HUDEP-2 (cell line): ENCODE measurements around the gene RBM41.
"Not testable (repeated sequence)": the region's sequence is repeated elsewhere in the genome, so short reads cannot be mapped to it uniquely, and the experiment has no call there.

Source experiments
- DNase-seq, 76 experiments: peaks; one replicate each; lab custom pipeline; 2025; ENCODE audit not compliant: unreplicated experiment in 76 of 76; lab: John Stamatoyannopoulos, UW

RBM41 gene

GRCh38 chrX:107118322-107119147, at the start of gene RBM41:
Gene RBM41 (minus strand): TSS chrX:107118822. CDS start chrX:107118773, 49 bp downstream.
- DNase-seq, result peak in 69 of 76 experiments; percentile 0 to 64 (median 36)

DNA sequence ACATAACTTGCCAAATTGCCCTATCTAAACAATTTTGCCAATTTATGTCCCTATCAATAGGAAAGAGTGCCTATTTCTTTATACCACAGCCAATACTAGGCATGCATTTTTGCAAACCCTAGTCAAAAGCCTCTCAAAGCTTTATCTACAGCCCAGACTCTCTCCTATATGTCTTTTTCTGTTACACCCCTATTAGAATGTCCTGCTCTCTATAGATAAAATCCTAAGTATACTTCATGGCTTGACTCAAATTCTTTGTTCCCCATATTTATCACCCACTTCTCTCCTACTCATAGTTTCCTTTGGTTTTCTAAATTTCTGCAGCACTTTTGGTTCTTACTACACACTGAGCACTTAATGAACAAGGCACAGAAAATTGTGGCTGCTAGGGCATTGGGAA, 49.6 kb upstream of the RBM41 start:
- peak in 35 of 76 experiments; percentile 1 to 76 (median 32) for DNase-seq

GRCh38 chrX:107167163-107167921, 48.7 kb upstream of the RBM41 start:
- DNase-seq, result no peak

DNA sequence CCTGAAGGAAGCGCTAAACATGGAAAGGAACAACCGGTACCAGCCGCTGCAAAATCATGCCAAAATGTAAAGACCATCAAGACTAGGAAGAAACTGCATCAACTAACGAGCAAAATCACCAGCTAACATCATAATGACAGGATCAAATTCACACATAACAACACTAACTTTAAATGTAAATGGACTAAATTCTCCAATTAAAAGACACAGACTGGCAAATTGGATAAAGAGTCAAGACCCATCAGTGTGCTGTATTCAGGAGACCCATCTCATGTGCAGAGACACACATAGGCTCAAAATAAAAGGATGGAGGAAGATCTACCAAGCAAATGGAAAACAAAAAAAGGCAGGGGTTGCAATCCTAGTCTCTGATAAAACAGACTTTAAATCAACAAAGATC, 39.0 kb upstream of the RBM41 start:
- DNase-seq, result not testable (repeated sequence)

DNA sequence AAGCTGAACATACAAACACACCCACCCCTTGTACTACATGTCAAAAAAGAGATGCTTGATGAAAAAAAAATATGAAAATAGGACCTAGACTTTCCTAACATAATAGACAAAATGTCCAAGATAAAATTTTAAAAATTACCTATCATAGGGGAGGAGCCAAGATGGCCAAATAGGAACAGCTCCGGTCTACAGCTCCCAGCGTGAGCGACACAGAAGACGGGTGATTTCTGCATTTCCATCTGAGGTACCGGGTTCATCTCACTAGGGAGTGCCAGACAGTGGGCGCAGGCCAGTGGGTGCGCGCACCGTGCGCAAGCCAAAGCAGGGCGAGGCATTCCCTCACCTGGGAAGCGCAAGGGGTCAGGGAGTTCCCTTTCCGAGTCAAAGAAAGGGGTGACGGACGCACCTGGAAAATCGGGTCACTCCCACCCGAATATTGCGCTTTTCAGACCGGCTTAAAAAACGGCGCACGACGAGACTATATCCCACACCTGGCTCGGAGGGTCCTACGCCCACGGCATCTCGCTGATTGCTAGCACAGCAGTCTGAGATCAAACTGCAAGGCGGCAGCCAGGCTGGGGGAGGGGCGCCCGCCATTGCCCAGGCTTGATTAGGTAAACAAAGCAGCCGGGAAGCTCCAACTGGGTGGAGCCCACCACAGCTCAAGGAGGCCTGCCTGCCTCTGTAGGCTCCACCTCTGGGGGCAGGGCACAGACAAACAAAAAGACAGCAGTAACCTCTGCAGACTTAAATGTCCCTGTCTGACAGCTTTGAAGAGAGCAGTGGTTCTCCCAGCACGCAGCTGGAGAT, 37.2 kb upstream of the RBM41 start:
- not testable (repeated sequence) for DNase-seq

DNA sequence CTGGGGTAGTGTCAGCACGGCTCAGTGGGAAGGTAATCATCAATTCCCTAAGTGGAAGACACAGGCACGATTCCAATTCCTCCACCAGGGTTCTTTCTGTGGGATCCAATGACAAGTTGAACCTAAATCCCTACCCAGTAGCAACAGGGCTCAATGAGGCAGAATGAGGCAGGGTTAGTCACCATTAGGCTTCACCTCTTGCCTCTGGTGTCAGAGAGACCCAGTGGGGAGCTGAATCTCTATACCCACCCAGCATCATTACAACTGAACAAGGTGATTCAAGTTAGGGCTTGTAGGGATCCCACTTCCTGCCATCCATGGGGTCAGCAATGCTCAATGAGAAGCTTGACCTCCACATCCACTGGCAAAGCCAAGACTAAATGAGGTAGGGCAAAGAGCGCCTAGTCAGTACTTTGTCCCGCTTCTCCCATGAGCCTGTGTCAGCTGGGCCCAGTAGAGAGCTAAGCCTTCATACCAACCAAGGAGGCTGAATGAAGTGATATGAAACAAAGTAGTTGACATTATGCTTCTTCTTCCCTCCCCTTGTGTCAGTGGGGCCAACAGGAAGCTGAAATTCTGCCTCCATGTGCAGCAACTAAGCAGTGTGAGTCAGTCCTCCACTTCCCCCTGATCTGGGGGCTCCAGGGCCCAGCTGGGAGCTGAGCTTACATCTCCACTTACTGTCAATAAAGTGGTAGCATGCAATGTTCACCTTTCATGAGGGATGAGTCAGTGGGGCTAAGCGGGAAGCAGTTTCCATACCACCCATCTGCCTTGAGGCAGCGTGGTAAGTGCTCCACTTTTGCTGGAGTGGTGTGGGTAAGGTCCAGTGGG, 36.4 kb upstream of the RBM41 start:
- DNase-seq, result peak in 1 of 76 experiments; percentile 1

DNA sequence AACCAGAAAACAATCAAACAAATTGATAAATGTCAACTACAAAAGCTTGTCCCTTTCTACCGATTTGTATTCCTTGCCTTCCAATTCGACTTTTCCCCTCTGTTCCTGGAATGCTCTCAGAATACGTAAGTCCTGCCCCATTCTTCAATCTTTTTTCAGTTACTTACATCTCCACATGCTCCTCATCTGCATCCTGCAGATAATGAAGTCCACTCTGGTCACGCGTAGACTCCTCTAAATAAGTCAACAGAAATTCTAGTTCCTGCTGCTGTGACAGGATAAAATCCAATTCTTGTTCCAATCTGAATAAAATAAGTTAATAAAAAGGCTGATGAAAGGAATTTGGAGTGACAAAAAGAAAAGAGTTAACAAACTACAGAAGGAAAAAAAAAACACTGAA, 34.4 kb upstream of the RBM41 start:
- peak in 31 of 76 experiments; percentile 0 to 54 (median 18) for DNase-seq

DNA sequence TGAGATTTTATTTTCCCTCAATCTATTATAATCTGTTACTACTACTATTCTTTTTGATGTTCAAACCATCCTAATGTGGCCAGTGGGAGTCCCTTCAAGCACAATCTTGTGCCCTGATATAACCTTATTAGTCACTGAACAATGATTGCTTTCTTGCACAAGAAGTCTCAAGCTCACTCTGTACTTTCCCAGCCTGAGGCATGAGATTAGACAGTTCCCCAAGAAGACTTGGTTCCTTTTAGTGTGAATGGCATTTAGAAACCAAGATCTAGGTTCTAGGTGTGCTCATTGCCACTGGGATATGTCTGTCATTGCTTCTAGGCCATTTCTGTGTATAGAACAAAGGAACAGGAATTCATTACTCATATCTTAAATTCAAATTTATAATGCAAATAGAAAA, 28.0 kb upstream of the RBM41 start:
- peak in 2 of 76 experiments; percentile 0 to 2 for DNase-seq

GRCh38 chrX:107135965-107136307, 17.3 kb upstream of the RBM41 start:
- DNase-seq, result peak in 2 of 76 experiments; percentile 4 to 7

DNA sequence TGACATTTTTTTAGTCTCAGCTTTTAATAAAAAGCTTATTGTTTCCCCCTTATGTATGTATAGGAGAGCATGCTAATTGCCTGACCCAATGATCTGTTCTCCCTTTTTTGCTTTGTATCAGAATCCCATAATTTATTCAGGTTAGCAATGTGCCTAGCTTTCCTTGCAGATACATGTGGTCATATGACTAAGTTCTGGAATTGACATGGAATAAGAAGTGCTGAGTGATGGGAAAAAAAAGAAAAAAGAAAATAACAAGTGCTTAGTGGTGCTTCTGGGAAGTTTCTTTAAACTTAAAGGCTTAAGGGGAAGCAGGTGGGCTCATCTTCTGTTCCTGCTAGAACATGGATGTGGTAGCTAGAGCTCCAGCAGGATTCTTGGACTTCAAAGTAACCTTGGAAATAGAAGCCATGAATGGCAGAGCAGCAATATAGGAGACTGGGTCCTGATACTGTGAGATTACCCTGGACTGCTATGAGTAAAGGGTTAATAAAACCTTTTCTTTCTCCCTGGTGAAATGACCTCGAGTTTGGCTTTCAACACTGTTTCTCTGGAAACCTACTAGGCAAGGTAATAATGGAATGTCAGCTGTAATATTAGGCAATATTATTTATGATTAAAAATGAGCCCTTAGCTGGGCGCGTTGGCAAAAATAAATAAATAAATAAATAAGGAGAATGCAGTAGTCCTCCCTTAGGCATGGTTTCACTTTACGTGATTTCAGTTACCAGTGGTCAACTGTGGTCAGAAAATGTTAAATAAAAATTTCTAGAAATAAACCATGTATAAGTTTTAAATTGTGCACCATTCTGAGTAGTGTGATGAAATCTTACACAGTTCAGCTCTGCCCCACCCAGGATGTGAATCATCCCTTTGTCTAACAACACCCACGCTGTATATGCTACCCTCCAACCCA, 16.7 kb upstream of the RBM41 start:
- DNase-seq, result peak in 36 of 76 experiments; percentile 0 to 48 (median 4)

- DNase-seq, result no peak
These were observed 5.1 kb upstream of the RBM41 start for GRCh38 chrX:107123750-107124149.

- no peak for DNase-seq
These were observed 661 bp upstream of the RBM41 start for GRCh38 chrX:107119283-107119682.

DNA sequence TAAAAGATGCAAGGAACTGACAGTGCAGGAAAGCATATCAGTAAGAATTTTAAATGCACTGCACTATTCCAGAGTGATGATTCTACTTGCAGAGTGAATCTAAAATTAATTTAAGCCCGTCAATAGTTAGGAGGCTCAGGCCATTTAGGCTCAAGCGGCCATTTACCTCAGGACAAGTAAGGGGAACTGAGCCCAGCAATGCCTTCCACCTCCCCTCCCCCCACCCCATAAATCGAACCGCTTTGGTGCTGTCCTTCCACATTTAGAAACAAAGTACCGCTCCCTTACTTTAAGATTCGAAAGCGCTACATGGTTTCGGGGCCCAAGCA, 665 bp downstream of the RBM41 start:
- DNase-seq, result peak in 2 of 76 experiments; percentile 1 to 6

- no peak for DNase-seq
These were observed 11.2 kb downstream of the RBM41 start for GRCh38 chrX:107107459-107107858.

GRCh38 chrX:107102980-107103379, 15.6 kb downstream of the RBM41 start:
- peak in 2 of 76 experiments; percentile 0 for DNase-seq

DNA sequence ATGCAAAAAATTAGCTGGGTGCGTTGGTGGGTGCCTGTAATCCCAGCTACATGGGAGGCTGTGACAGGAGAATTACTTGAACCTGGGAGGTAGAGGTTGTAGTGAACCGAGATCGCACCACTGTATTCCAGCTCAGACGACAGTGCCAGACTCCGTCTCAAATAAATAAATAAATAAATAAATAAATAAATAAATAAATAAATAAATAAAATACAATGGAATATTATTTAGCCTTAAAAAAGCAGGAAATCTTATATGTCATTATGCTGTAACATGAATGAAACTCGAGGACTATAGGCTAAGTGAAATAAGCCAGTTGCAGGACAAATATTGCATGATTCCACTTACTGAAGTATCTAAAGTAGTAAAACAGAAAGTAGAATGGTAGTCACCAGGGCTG, 42.5 kb downstream of the RBM41 start:
- no peak for DNase-seq

- DNase-seq, result not testable (repeated sequence)
These were observed 60.9 kb downstream of the RBM41 start for GRCh38 chrX:107057731-107058130.

DNA sequence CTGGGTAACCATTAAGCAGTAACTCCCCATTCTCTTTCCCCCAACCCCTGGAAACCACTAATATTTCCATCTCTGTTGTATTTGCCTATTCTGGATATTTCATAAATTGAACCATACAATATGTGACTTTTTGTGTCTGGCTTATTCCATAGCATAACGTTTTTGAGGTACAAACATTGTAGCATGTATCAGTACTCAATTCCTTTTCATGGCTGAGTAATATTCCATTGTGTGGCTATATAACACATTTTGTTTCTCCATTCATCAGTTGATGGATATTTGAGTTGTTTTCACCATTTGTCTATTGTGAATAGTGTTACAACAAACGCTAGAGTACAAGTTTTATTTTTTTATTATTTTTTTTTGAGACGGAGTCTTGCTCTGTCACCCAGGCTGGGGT, 63.6 kb downstream of the RBM41 start:
- DNase-seq, result no peak

GRCh38 chrX:107050195-107050709, 68.4 kb downstream of the RBM41 start:
- no peak for DNase-seq
